GM21737 (cell line): Measurements from ENCODE around the gene TET3.

Source experiments
- ATAC-seq: cut with Tn5 transposase; IDR thresholded peaks from one replicate; pipeline ENCODE4 v1.9.1; 2021; ENCODE audit warnings: mild to moderate bottlenecking, moderate library complexity; ENCODE audit not compliant: unreplicated experiment

Gene TET3

DNA sequence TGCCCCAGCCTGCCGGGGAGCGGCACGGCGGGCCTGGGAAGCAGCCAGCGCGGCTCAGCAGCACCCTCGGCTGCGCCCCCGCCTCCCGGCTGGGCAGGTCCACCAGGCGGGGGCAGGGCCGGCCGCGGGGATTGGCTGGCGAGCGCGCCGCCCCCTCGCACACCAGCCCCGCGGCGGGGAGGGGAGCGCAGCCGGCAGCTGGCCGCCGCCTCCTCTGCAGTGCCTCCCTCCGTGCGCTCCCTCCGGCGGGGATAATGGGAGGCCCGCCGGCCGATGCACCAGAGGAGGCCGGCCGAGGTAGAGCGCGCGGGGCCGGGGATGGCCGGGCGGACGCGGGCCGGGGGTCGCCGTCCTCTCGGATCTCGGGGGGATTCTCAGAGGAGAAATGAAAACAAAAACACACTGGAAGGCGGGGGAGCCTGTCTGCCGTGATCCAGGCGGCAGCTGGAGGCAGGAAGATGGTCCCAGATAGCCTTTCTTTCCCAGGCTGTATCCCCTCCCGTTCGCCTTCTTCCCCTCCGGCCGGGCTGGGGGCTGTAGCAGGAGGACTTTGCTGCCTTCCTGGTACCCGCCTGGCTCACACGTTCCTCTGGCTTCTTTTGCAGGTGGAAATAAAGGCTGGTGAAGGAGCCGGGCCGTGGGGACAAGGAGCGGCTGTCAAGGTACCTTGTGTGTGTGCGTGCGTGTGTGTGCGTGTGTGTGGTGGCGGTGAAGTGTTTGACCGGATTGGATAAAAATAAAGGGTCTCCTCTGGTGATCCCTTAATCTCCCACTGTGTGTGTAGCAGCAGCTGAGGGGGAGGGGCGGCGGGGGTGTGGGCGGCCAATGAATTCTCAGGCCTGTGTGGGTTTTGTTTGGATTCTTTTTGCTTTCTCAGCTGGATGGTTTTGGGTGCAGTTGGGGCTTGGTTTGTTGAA, 18.1 kb downstream of the TET3 start:
- ATAC-seq, result peak; percentile 89

DNA sequence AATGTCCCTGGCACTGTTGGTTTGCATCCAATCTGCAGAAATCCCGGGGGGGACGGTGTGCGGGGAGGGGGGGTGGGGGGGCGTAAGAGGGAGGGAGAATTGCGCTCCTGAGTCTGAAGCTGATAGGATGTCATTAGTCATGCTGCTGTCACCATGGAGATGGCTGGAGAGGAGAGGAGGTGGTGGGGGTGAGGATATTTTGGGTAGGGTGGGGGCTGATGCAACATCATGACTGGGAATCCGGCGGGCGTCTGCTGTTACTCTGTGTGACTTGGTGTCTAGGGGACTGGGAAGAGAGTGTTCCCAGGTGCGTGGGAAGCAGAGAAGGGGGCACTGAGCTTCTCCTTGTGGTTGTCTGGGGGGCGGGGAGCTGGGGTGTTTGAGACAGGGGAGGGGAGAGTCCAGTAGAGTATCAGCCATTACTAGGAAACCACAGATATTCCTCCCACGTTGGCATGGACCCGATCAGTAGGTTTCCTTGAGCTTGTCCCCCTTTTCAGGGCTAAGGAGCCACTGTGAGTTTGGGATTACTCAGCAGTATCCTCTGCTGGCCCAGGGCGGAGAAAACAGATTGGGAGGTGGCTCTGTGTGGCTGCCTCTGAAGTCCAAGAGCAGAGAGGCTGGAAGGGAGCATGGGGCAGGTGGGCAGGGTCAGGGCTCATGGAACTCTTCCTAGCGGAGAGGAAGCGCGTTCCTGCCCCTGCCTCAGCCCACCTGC, 18.9 kb downstream of the TET3 start:
- no peak for ATAC-seq

DNA sequence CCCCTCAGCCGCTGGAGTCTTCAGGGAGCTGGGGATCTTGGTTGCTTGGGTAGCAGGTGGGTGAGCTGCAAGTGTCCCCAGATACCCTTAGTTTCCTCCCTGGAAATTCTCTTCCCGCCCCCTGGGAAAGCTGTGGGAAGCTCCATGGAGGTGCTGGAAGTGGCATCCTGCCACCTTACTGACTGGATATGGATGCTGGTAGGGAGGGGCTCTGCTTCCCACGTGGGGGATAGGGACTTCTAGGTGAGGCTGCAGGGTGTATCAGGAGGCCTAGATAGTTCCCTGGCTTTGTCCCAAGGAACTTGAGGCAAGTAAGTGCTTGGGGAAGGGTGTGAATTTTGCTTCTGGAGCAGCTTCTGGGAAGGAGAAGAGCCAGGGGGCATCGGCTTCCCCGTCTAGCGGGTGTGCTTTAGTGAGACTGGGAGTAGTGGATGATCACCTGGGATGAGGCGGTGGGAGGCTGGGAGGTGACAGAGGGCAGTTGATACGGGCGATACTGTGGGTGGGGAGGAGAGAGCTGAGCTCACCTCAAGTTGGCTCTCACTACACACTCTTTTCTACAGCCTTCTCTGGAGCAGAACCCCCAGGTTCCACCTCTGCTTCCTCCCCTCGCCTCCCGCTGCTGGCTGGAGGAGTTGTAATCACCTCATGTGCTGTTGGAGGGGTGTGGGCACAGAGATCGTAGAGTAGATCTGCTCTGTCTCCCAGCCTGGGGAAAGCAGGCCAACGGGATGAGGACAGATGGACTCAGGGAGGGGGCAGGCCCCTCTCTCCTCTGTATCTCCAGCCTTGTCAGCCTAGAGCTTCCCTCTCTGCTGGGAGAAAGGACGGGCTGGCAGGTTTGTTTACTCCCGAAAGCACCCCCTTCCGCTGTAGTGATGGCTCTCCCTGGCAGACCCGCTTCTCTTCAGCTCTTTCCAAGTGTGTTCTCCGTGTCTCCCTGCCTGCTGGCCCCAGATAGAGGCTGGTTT, 19.8 kb downstream of the TET3 start:
- ATAC-seq, result no peak

DNA sequence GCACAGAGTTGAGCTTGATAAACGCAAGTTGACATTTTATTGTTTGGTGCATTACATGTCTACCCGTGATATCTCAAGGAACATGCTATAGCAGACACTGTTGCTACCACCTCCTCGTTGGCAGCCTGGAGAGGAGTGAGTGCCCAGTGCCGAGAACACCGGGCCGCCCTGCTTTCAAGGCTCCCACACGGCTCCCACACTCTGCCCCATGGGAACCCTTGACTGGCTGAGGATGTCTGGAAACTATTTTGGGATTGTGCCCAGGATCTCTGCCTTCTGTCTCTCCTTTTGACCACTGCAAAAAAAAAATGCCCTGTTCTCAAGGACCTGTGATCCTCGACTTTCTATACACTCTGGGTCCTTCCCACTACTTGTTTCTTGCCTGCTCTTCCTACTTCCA, 21.1 kb downstream of the TET3 start:
- no peak for ATAC-seq

DNA sequence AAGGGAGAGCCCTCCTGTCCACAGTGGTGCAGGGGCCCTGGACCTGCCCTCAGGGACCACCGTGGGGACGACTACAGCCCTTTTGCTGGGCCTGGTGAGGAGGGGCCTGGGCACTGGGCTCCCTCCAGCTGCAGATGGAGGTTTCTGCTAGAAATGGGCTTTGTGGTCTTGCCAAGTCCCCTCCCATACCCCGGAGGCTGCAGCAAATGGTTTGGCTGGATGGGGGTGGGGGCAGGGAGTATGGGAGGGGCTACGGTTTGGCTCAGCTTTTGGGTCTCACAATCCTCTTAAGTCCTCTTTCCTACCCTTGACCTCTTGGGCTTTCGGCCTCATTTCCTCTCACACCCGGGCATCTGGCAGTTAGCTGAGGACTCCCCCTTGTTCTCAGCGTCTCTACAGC, 21.7 kb downstream of the TET3 start:
- ATAC-seq, result no peak

DNA sequence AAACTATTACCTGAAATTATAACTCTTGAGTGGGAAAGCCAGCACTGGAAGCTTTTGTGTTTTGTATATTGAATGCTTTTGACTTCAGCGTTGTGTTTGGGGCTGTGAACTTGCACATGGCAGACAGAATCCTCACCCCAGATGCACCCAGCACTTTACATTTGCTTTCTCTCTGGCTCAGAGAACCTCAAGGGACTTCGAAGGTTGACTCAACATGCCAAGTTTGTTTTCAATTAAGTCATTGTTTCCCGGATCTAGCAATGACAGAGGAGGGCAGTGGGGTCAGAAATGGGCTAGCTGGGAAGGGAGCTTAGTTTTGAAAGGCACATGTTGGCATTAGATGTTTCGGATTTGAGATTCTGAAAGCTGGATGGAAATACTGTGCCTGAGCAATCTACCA, 22.4 kb downstream of the TET3 start:
- ATAC-seq, result no peak

DNA sequence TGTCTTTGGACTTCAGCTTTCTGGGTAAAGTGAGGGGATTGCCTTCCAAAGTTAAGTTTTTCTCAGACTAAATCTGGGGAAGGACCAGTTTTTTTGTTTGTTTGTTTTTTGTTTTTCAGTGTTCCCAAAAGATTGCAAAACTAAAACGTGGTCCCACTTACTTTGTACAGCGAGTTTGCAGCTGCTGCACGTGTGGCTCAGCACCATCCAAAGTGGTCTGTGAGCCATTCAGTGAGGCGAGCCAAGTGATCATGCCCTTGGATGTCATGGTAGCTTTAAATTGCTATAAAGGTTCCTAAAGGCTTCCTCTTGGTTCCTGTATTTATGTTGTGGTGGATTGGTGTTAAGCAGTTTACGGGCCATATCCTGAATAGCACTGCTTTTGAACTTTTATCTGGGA, 23.0 kb downstream of the TET3 start:
- no peak for ATAC-seq

DNA sequence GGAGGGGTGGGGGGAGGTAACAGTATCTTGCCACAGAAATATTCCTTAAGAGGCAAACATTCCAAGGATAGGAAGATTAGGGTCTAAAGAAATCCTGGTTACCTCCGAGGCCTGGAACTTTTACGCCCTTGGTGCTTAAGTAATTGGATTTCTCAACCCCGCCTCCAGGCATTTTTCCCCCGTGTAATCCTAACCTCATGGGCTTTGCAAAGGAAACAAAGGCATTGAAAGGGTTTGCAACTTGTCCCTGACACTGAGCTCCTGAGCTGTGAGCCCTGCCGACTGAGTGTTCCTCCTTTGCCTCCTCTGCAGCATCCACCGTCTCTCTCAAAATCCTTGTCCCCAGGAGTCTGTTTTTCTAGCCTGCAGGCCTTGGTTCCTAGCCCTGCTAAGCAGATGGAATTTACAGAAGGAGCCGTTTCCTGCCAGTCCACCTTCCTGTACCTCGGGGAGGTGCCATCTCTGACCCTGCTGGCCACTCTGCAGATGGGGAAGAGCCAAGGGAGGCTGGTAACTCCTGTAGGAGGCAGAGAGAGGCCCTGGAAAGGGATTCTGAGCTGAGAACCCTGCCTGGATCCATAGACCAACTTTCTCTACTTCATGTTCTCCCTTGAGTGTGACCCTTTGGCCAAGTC, 24.2 kb downstream of the TET3 start:
- no peak for ATAC-seq

DNA sequence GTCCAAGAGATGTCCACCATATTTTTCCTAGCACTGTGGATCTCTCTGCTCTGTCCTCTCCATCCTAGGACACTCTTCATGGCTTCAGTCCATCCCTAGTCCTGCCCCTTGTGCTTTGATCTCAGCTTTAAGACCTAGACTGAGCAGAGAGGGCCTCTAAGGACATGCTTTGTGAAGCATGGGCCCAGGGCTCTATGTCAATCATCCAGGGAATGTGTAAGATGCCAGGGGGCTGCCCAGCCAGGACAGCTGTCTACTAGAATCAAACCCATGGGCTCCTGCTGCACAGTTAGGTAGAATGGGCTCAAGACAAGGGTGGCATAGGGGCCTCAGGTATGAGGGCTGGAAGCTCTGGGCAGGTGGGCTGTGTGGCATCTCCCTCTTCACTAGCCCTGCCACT, 24.9 kb downstream of the TET3 start:
- ATAC-seq, result no peak

DNA sequence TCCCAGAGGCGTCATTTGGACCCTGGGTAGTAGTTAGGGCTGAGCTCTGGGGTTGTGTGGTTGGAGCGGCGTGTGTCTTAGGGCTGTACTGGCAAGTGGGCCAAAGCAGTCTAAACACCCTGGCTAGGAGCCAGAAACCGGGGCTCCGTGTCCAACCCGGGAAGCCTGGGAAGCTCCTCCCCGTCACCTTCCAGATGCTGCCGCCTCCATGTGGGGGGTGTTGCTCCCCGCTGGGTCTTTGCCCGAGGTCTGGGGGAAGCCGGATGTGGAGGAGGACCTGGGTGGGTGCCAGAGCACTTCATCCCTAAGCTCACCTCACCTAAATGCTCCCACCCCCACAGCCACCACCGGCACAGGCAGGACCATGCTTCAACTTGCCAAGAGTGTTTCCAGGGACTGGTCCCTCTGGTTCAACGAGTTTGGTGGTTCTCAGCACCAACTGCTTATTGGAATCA, 25.4 kb downstream of the TET3 start:
- ATAC-seq, result no peak

DNA sequence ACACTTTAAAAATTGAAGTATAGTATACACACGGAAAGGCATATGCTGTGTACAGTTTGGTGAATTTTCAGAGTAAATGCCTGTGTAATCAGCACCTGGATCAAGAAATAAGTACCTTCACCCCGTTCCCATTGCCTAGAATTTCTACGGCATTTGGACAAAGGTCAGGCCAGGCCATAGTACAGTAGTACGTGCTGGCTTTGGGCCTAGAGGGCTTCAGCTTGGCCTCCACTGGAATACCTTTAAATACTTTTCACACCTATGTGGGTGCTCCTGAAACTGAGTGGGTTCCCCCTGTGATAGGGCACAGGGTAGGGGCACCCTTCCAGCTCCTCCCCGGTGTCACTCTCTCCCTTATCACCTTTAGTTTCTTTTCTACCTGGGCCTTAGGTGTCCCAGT, 26.5 kb downstream of the TET3 start:
- no peak for ATAC-seq

DNA sequence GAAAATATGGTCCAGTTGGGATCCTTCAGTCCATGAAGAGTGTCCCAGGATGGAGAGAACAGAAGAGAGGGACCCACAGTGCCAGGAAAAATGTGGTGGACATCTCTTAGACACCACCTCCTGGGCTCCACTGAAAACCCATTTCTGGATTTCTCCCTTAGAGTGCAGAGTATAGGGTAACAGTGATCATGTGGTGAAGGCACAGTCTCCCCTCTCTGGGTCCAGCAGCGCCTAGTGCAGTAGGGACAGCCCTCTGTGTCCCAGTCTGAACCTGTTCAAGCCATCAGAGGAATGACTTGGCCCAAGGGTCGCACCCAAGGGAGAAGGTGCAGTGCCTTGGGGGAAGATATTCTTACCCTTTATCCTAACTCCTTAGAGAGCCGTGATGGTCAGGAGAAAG, 30.1 kb downstream of the TET3 start:
- ATAC-seq, result no peak

DNA sequence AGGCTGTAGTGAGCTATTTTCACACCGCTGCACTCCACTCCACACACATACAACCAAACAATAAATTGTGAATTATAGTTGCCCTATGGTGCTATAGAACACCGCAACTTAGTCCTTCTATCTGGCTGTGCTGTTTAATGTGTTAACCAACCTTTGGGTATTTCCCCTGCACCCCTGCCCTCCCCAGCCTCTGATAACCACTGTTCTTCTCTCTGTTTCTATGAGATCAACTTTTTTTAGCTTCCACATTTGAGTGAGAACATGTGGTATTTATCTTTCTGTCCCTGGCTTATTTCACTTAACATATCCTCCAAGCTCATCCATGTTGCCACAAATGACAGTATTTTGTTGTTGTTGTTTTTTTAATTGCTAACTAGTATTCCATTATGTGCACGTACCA, 32.5 kb downstream of the TET3 start:
- ATAC-seq, result peak; percentile 56

DNA sequence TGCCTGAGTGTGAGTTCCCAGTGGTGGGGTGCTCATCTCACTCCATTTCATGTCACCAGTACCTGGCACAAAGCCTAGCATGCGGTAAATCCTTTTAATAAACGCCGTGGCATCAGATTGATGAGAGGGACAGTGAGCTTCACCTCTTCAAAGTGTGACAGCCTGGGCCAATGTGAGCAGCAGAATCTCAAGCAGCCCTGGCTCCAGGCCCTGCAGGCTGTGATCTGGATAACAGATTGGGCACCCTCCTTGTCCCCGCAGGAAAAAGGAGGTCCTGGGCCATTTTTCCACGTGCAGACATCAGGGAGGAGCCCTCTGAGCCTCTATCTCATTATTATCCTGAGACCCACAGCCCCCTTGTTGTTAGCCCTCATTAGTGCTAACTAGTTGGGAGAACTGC, 34.8 kb downstream of the TET3 start:
- no peak for ATAC-seq

DNA sequence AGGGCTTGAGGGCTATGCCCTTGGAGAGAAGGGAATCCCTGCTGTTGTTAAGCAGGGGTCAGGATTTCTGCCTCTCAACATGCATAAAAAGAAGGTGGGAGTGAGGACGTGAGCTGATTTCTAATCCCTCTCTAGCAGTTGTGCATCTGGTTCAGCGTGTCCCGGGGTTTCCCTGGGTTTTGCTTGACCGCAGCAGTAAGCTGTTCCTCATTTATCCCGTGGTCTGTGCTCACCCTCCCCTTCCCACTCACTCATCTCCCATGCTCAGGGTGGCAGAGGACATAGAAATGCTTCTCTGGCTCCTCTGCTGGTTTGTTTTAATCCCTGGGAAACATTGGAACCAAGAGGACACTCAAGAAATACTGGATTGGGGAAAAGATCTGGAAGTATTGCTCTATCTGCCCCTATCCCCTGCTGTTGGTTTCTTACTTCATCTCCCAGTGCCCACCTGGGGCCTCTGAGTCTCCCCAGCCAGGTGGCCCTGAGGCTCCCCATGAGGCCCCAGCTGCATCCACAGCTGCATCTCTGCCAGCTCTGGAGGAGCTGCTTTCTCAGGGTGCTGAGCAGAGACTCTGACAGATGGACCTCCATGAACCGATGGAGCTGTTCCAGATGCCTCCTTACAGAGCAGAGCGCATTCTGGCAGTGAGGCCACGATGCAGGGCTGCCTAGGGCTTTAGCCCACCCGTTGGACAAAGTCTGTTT, 36.1 kb downstream of the TET3 start:
- no peak for ATAC-seq

DNA sequence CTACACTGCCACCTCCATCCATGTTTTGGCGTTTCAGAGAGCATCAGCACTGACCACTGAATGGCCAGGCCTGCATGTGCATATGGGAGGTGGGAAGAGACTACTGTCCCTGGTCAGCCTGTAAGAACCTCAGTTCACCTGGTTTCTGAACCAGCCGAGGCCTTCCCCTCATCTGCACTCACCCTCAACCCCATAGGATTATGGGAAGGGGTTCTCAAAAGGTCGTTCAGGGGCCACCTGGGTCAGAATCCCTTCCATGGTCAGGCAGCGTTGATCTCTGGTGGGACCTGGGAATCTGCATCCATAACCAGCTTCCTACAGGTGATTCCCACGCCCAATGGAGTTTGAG, 36.7 kb downstream of the TET3 start:
- ATAC-seq, result no peak

DNA sequence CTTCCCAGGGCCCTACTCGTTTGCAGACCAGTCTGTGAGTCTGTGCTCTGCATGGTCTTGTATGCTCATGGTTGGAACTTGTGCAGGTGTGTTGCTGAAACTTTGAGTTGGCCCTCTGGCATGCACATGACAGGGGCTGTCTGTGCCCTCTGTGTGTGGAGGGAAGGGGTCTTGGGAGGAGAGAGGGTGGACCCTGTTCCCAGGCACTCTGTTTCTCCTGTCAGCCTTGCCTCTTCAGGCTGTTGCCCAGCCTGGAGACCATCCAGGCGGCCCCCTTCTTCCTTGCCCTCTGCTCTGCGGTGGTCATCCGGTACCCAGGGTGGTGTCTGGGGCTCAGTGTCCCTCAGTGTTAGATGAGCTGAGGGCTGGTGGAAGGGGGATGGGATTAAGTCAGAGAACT, 39.5 kb downstream of the TET3 start:
- ATAC-seq, result no peak

DNA sequence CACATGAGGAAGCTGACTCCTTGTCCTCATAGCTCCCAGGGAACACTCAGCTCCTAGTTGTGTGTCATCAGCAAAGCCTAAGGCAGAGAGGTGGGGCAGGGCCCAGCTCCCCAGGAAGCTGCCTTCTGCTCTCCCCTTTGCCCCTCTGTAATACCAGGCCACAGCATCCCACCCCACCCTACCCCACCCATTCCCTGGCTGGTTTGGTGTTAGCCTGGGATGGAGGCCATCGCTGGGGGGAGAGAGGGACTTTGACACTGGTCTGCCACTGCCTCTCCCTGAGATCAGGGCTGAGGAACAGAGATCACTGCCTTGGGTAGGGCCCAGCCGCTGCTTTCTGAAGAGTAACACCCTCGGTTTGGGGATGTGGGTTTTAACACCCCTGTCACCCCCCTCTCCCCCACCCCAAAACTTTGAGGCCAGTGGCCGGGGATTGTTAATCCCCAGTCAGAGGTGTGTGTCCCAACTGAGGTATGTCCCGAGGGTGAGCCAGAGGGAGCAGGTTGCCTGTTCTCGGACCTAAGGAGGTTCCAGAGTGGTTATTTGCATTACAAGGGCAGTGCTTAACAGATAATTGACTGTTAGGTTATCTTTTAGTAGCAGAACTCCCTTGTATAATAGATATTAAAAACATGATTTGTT, 41.4 kb downstream of the TET3 start:
- no peak for ATAC-seq

DNA sequence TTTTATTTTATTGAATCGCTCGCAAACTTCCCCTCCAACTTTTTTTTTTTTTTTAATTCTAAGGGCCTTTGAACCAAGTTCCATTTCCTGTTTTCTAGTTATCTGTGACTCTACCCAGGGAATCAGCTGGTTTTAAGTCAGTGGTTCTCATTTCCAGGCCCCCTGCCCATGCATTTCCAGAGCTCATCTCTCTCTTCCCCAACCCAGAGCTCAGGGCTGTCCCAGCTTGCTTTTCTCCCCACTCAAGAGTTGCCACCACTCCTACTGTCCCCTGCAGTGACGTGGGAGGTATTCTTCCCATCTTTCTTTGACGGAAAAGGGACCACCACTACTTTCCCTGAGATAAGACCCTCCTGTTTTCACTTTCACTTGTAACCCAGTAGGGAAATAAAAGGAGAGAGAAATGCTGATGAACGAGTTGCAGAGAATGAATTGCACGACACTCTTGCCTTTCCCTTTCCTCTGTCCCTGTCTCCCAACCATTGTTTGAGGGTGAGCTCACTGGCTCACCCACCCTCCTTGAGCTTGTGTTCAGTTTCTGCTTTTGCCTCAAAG, 42.1 kb downstream of the TET3 start:
- ATAC-seq, result no peak
